Thyroid gland (tissue), 4 donors: ENCODE measurements around the gene CLMP. TPM values are rescaled to one million over a fixed set of nuclear protein-coding genes. Genes with fewer than 3 reads are reported as not detected.

ENCODE experiments used
- DNase-seq, 2 donors: peaks; one replicate each; pipeline ENCODE4 v3.0.0-alpha.2; 2019
- H3K27ac ChIP-seq, 3 donors: fragments of 200-600 bp; sonication (generic); 1 replicate in 2 of 3; 2 replicates in 1 of 3; pipeline ENCODE4 v1.5.1; 2016 to 2019; ENCODE audit warnings: mild to moderate bottlenecking in 1 of 3, moderate library complexity in 1 of 3
- H3K27me3 ChIP-seq: fragments of 200-600 bp; sonication (generic); one replicate; pipeline ENCODE4 v1.5.1; 2019
- H3K36me3 ChIP-seq, 2 donors: fragments of 200-600 bp; sonication (generic); one replicate each; pipeline ENCODE4 v1.5.1; 2016 to 2019
- H3K4me1 ChIP-seq, 2 donors: fragments of 200-600 bp; sonication (generic); one replicate each; pipeline ENCODE4 v1.5.1; 2017 to 2019
- H3K4me3 ChIP-seq, 3 donors: fragments of 200-600 bp; sonication (generic); replicated peaks in 1 of 3; 1 replicate in 2 of 3; 2 replicates in 1 of 3; pipeline ENCODE4 v1.5.1; 2016; ENCODE audit warnings: mild to moderate bottlenecking in 1 of 3
- H3K9me3 ChIP-seq: fragments of 200-600 bp; sonication (generic); one replicate; pipeline ENCODE4 v1.5.1; 2017
- POLR2A ChIP-seq, 2 donors: fragments of 450-650 bp; IDR thresholded peaks; one replicate each; pipeline ENCODE4 v1.6.1; 2017; ENCODE audit warnings: antibody characterized with exemption in 2 of 2, mild to moderate bottlenecking in 2 of 2, moderate library complexity in 1 of 2
- WGBS, 2 donors: methylation state at CpG; one replicate each; pipeline ENCODE4 v1.1.5; 2017; 5-methylcytosine and 5-hydroxymethylcytosine counted together
- intact Hi-C: fragments of 100-400 bp; cut with DNase I; formaldehyde crosslinking; loops from one replicate; pipeline ENCODE4 v1.15.1; 2023
- total RNA-seq, 4 donors: library from RNA; depleted of rRNA; stranded (reverse); fragments of >200 nt; gene quantifications; one replicate each; pipeline ENCODE4 v1.2.3, GENCODE V29; 2016
- TF ChIP-seq, protein P1 (sequence below), 6 experiments: fragments of 200-600 bp in 3 of 6; fragments of 450-650 bp in 3 of 6; sonication (generic) in 3 of 6; IDR thresholded peaks; one replicate each; pipeline ENCODE4 v1.5.1; 2016 to 2019; ENCODE audit warnings: antibody characterized with exemption in 6 of 6, mild to moderate bottlenecking in 2 of 6, inconsistent platforms in 1 of 6, moderate library complexity in 1 of 6

Gene CLMP
- total RNA-seq, 4 donors from 2014 or later: 4.9 to 13.2 (median 9.3) TPM

DNA sequence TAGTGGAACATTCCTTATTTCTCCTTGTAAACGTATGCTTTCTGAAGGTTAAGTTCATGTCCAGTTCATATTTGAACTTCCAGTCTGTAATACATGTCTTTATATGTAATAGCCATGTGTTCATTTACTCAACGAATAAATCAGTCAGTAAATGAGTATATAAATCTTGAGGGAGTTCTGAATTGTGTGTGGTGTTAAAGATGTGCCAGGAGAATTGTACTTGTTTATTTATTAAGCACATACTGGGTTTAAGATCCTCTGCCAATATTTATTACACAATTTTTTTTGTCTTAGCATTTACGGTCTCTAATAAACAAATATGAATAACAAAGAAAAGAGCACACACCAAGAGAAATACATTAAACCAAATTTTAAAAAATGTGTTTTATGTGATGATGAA is 26.5 kb upstream of the CLMP start:
- no peaks in the 10 kb centered on the region for H3K36me3 ChIP-seq
- WGBS, 2 donors: 80 to 84% methylated on average over 3 of the region's 3 CpGs
- intact Hi-C loops: no loop called here

DNA sequence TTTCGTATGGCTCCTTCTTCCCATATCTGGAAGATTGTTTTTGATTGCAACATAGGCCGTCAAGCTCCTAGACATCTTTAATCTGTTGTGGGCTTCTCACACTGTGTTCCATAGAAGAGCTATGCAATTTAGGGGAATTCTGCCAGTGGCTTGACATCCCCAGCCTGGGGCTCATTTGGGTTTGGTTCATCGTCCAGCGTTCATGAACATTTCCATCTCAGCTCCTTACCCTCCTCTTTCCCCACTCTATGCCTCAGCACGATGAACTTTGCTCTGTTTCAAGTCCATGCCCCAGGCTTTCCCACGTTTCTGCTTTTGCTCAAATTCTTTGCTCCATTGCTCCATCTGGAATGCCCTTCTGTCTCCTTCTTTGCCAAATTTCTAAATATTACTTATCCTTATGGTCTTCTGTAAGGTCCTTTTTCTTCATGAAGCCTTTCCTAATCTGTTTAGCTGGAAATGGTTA is 26.1 kb upstream of the CLMP start:
- Histone ChIP-seq H3K27me3 (no peaks in the 10 kb centered on the region), H3K36me3 (no peaks in the 10 kb centered on the region), H3K4me3 (no peak overlapping the region), H3K27ac (no peak overlapping the region), H3K9me3 (no peaks in the 10 kb centered on the region), H3K4me1 (no peaks in the 10 kb centered on the region)
- 85 to 91% methylated on average over 6 of the region's 6 CpGs for WGBS, 2 donors
- TF ChIP-seq, protein P1, sequence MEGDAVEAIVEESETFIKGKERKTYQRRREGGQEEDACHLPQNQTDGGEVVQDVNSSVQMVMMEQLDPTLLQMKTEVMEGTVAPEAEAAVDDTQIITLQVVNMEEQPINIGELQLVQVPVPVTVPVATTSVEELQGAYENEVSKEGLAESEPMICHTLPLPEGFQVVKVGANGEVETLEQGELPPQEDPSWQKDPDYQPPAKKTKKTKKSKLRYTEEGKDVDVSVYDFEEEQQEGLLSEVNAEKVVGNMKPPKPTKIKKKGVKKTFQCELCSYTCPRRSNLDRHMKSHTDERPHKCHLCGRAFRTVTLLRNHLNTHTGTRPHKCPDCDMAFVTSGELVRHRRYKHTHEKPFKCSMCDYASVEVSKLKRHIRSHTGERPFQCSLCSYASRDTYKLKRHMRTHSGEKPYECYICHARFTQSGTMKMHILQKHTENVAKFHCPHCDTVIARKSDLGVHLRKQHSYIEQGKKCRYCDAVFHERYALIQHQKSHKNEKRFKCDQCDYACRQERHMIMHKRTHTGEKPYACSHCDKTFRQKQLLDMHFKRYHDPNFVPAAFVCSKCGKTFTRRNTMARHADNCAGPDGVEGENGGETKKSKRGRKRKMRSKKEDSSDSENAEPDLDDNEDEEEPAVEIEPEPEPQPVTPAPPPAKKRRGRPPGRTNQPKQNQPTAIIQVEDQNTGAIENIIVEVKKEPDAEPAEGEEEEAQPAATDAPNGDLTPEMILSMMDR (IDR thresholded peaks at IDR 0.05): no peak
- no peak for TF ChIP-seq POLR2A (IDR thresholded peaks at IDR 0.05)
- no peak for DNase-seq
- intact Hi-C loops: no loop called here

More for the DNA sequence above, 26.5 kb upstream of the CLMP start:
- no peak for DNase-seq
- no peak overlapping the region for H3K4me3 ChIP-seq
- H3K4me1 ChIP-seq: no peaks in the 10 kb centered on the region
- H3K27ac ChIP-seq: no peak overlapping the region
- H3K27me3 ChIP-seq: no peaks in the 10 kb centered on the region
- H3K9me3 ChIP-seq: no peaks in the 10 kb centered on the region
- no peak for TF ChIP-seq POLR2A (IDR thresholded peaks at IDR 0.05)
- TF ChIP-seq, protein P1 (IDR thresholded peaks at IDR 0.05): no peak

DNA sequence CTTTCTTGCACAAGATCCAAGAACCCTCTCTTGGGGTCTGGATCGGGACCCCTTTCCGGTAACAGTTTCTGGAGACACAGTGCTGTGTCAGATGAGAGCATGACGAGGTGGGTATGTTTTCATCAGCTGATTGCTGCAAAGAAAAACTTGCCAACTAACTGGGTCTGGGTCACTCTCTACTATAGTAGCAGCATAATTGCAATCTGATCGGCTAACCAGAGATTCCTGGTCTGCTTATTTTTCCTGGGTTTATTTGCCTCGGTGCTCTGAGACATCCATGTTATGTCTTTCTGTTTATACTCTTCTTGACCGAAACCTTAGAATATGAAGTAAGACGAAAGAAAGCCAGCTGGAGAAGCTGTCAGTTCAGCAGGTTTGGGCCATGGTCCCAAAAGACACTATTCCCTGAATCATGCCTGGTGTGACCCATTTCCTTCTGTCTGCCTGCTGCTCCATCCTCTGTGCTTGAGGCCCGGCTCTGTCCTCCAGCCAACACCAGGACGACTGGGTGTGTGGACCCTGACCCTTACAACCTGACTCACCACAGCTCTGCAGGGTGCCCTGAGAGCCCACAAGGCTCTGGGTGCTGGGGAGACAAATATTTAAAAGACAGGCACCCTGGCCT is 24.1 kb upstream of the CLMP start:
- Histone ChIP-seq H3K27ac (no peak overlapping the region), H3K9me3 (no peaks in the 10 kb centered on the region), H3K4me3 (no peak overlapping the region), H3K4me1 (no peaks in the 10 kb centered on the region), H3K27me3 (no peaks in the 10 kb centered on the region), H3K36me3 (no peaks in the 10 kb centered on the region)
- WGBS, 2 donors: 83 to 88% methylated on average over 9 of the region's 9 CpGs
- TF ChIP-seq, protein P1 (IDR thresholded peaks at IDR 0.05): no peak
- TF ChIP-seq POLR2A (IDR thresholded peaks at IDR 0.05): no peak
- no peak for DNase-seq
- intact Hi-C loops: no loop called here

DNA sequence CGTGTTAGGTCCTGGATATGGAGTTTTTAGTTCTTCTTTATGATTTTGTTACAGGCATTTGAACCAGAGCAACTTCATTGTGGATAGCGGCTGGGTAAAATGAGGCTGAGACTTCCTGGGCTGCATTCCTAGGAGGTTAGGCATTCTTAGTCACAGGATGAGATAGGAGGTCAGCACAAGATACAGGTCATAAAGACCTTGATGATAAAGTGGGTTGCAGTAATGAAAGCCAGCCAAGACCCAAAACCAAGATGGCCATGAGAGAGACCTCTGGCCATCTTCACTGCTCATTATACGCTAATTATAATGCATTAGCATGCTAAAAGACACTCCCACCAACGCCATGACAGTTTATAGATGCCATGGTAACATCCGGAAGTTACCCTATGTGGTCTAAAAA is 23.4 kb upstream of the CLMP start:
- Histone ChIP-seq H3K27ac (no peak overlapping the region), H3K4me1 (no peaks in the 10 kb centered on the region), H3K27me3 (no peaks in the 10 kb centered on the region), H3K4me3 (no peak overlapping the region), H3K36me3 (no peaks in the 10 kb centered on the region), H3K9me3 (no peaks in the 10 kb centered on the region)
- intact Hi-C loops: no loop called here
- 87 to 89% methylated on average over 5 of the region's 5 CpGs for WGBS, 2 donors
- no peak for TF ChIP-seq POLR2A (IDR thresholded peaks at IDR 0.05)
- TF ChIP-seq, protein P1 (IDR thresholded peaks at IDR 0.05): no peak
- DNase-seq: no peak

DNA sequence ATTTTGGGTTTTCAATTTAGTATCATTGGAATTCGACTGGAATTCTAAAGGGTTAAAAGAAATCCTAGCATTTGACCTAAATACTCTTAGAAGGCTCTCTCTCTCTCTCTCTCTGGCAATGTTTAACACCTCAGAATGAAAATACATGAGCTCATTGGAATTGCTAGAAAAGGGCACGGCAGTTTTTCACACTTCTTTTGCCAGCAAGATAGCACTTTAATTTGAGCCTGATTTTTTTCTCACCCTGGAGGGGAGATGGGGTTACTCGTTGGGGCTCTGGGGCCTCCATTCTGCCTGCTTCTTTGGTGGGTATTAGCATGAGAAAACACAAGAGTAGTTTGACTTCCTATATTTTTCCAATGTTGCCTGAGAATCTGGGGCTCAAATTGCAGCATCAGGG is 22.8 kb upstream of the CLMP start:
- Histone ChIP-seq H3K4me1 (no peaks in the 10 kb centered on the region), H3K36me3 (no peaks in the 10 kb centered on the region), H3K27me3 (no peaks in the 10 kb centered on the region), H3K4me3 (no peak overlapping the region), H3K9me3 (no peaks in the 10 kb centered on the region), H3K27ac (no peak overlapping the region)
- no peak for DNase-seq
- WGBS, 2 donors: 23 to 39% methylated on average over 3 of the region's 3 CpGs
- TF ChIP-seq, protein P1 (IDR thresholded peaks at IDR 0.05): no peak
- no peak for TF ChIP-seq POLR2A (IDR thresholded peaks at IDR 0.05)
- intact Hi-C loops: no loop called here
